Measurements from ENCODE around the gene RSPO4.
"Not testable (repeated sequence)": the region's sequence is repeated elsewhere in the genome, so short reads cannot be mapped to it uniquely, and the experiment has no call there.

RSPO4 gene

DNA sequence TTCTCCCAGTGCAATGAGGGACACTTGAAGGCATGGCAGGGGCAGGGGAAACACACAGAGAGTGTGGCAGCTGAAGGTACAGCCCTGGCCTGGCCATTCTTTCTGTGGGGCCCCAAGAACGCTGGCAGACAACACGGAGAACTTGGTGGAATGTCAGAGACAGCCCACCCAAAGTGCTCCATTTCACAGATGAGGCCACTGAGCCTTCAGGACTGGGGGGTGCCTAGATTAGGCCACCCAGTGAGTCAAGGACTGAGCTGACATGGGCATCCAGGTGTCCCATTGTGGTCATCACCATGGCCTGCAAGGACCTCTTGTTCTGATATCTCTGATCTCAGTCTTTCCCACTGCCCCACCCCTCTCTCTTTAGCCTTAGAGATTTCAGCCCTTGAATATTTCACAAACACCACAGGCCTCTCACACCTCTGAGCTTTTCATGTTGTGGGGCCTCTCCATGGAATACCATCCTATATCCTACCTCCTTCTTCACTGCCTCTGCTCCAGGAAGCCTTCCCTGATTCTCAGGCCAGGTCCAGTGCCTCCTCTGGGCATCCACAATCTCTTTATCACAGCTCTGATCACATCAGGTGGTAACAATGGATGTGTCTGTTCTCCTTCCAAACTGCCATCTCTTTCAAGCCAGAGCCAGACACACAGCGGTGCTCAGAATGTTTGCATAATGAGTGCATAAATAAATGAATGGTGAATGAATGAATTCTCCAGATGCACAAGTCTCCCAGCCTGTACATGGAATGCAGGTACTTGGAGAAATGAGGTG, 2.0 kb upstream of the RSPO4 start:
- no peak for DNase-seq

- DNase-seq = no peak
Observed at GRCh38 chr20:1002682-1003561, 811 bp upstream of the RSPO4 start.

- DNase-seq = no peak
Observed at GRCh38 chr20:1001116-1001515, 995 bp downstream of the RSPO4 start.

- no peak for DNase-seq
Observed at GRCh38 chr20:998231-998830, 3.8 kb downstream of the RSPO4 start.

DNA sequence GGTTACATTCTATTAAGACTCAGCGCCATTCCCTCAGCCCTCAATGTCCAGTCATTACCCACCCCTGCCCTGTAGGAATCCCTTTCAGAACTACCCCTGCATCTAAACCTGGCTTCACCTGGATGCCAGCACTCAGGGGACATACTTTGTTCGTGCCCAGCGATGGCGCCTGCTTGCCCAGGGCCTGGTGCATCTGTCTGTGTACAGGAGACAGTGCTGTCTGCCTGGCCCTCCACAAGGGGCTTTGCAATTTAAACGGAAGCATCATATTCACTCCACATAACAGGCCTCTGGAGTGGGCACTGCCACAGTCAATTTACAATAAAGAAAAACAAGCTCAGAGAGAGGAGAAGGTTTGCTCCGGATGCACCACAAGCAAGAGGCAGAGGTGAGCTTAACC, 4.6 kb downstream of the RSPO4 start:
- DNase-seq = no peak

GRCh38 chr20:997016-997415, 5.1 kb downstream of the RSPO4 start:
- no peak for DNase-seq

DNA sequence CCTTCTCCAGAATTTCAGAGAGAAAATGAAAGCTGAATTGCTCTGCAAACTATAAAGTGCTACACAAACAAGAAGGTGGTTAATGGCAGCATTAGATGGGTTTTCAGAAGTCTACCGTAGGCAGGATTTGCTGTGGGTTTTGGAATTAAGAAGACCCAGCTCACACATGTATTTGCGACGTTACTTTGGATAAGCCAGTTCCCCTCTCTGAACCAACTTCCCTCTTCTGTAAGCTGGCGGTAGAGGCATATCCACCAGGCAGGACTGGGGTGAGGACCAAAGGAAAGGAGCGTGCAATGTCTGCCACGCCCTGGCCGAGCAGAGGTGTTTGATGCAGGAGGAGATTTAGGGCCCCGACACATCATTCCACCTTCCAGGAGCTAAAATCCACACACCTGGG, 6.9 kb downstream of the RSPO4 start:
- no peak for DNase-seq

GRCh38 chr20:992801-993535, 9.1 kb downstream of the RSPO4 start:
- DNase-seq = no peak

DNA sequence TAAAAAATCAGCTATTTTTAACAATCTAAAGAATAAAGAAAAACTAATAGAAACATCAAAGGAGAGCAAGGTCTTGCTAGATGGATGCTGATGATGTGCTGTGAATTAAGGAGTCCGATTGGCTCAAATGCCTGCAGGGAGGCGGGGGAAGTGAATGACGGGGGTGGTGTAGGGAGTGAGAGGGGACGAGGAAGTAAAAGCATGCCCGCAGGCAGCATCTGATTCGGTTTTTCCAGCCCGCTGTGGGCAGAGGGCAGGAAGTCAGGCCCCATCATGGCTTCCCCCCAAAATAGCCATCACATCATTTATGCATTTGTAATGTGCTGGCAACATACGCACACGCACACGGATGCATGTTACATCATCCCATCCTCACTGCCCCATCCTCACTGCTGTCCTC, 10.3 kb downstream of the RSPO4 start:
- no peak for DNase-seq

DNA sequence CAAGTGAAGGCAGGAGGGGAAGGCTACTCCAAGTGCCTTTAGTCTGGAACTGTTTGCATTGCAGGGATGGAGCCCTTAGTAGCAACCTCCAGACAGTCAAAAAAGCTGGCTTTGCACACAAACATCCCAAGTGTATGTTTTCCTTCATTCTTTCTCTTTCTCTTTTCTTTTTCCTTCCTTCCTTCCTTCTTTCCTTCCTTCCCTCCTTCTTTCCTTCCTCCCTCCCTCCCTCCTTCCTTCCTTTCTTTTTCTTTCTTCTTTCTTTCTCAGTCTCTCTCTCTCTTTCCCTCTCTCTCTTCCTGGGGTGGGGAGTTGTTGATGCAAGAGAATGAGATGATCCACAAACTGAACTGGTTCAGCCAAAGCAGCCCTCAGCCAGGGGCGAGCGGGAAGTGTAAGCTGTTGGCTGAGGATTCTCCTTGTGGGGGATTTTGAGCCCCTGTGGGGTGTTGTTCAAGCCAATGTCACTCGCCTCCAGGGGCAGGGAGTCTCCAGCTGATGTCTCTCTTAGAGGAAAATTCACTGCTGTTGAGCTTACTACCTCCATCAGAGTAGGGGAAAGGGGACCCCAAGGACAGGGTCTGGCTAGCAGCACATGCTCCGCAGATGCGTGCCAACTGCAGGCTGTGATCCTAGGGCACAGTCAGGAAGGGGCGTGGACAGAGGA, 11.7 kb downstream of the RSPO4 start:
- DNase-seq = no peak

DNA sequence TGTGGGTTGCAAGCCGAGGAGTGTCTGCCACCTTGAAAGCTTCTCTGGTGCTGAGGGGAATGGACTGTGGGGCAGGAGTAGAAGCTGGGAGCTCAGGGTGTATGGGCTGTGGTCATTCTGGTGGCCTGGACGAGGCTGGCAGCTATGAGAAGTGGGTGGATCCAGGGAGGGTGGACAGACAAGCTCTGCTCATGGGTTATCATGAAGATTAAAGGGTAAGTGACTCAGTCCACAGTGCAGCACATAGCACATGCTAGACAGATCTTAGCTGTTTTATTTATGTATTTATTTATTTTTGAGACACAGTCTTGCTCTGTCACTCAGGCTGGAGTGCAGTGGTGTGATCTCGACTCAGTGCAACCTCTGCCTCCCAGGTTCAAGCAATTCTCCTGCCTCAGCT, 13.8 kb downstream of the RSPO4 start:
- DNase-seq = no peak

DNA sequence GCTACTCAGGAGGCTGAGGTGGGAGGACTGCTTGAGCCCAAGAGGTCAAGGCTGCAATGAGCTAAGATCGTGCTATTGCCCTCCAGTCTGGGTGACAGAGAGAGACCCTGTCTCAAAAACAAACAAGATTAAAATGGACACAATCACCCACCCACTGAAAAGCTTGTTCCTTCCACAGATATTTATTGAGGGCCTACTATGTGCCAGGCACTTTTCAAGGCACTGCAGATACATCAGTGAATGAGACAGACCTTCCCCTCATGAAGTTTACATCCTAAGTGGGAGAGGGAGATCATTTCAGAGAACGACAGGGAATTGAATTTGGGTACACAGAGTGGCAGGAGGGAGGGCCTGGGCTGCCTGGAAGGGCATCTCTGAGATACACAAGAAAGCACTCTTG, 14.4 kb downstream of the RSPO4 start:
- DNase-seq = no peak

DNA sequence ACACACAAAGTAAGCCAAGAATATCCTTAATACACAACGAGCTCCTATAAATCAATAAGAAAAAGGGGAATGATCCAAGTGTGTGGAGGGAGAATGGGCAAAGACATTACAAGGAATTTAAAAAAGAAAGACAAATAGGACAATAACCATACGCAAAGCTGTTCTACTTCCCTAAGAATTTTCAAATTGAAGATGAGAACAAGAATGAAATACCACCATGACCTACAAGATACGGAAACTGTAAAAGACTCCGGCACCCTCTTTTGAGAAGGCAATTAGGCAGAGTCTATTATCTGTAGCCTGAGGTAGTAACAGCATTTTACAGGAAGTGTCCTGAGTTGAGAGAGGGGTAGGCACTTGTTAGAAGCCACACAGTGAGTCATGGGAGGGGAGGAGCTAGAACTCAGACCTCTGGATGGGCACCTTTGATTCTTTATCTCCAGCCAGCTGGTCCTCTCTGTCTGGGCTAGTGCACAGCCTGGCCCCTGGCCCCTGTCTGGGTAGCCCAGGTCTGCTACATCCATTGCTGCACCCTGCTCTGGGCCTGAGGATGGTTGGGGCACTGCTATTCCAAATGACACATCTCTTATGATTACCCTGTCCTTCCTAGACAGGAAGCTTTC, 15.3 kb downstream of the RSPO4 start:
- no peak for DNase-seq

DNA sequence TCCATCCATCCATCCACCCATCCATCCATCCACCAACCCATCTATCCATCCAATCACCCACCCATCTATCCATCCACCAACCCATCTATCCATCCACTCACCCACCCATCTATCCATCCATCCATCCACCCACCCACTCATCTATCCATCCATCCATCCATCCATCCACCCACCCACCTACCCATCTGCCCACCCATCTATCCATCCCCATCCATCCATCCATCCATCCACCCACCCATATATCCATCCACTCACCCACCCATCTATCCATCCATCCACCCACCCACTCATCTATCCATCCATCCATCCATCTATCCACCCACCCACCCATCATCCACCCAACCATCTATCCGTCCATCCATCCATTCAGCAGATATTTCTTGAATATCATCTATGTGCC, 17.1 kb downstream of the RSPO4 start:
- not testable (repeated sequence) for DNase-seq

- no peak for DNase-seq
Observed at GRCh38 chr20:982754-983153, 19.4 kb downstream of the RSPO4 start.

DNA sequence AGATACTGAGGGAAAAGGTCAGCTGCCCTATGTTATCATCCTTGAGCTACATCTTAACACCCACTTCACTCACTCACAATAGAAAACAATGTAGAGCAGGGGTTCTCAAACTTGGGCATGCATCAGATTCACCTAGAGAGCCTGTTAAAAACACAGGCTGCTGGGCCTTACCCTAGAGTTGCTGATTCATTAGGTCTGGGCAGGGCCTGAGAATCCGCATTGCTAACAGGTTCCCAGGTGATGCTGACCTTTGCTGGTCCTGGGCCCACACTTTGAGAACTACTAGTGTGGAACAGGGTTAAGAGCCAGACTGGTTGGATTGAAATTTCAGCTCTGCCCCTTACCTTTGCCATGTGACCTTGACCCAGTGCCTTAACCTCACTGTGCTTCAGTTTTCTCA, 25.1 kb downstream of the RSPO4 start:
- DNase-seq = no peak

GRCh38 chr20:976033-976432, 26.1 kb downstream of the RSPO4 start:
- DNase-seq = no peak

DNA sequence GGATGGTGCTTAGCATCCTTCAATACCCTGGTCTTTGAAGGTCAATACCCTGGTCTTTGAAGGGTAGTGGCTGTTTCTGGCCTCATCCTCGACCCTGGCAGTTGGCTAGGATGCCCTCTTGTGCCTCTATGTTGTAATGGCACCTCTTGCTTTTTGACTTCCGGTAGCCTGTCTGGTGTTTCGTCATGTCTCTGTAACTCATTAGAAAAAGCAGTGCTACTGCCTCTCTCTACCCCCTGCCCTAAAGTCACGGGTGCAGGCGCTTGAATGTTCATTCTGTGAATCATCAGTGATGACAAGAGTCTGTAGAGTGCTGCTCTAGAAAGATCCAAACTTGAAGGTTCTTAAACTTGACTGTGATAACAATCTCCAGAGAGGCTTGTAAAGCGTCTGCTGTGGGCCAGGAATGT, 28.3 kb downstream of the RSPO4 start:
- no peak for DNase-seq

GRCh38 chr20:972256-972655, 29.9 kb downstream of the RSPO4 start:
- DNase-seq = no peak

- DNase-seq = no peak
Observed at GRCh38 chr20:971346-971745, 30.8 kb downstream of the RSPO4 start.

- no peak for DNase-seq
Observed at GRCh38 chr20:969868-970267, 32.2 kb downstream of the RSPO4 start.

Data from T1000 (cell line).